Measurements from ENCODE around the gene DNAJC27. TPM values are rescaled to one million over a fixed set of nuclear protein-coding genes. Genes with fewer than 3 reads are reported as not detected.

The DNAJC27 gene
- total RNA-seq, 4 donors from 2014 or later, result 3.4 to 19.5 (median 11.2) TPM

DNA sequence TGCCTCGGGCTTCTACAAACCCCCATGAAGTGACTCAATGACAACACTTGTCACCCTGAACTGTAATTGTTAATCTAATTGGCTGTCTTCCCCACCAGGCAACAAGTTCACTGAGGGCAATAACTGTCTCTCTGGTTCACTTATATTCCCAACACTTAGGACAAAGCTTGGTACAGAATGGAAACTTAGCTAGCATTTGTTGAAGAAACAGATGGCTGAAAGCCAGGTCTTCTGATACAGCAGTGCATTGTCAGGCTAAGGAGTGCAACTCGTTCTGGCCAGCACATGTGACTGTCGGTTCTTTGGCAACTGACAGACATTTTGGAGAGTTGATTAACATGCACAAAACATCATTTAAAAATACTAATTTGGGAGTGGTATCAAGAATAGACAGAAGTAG lies 14.6 kb upstream of the DNAJC27 start:
- WGBS, 2 donors, result 20 to 26% methylated on average over 3 of the region's 3 CpGs
- intact Hi-C loops (cut with DNase I; ENCODE audit: low total_unique reads), result no loop called here

DNA sequence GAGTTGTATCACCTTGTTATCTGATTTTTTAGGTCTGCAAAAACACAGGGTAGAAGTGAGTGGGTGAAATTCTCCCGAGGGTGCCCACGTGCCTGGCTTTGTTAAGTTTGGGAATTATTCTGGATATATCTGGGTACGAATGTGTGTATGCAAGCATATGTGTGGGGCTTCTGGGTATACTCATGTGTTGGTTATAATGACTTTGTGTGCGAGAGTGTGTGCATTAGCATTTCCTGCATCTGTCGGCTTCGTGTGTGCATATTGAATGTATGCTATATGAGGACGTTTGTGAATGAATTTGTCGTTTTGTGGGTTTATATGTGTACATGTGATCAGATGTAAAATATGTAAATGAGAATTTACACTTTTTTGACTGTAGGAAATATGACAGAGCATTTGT lies 13.8 kb upstream of the DNAJC27 start:
- no peak overlapping the region for H3K4me3 ChIP-seq (ENCODE audit: low read depth, poor library complexity, severe bottlenecking)
- no peak for DNase-seq (ENCODE audit: low spot score in 2 of 2)
- WGBS, 2 donors, result 82 to 85% methylated on average over 8 of the region's 8 CpGs
- intact Hi-C loops (cut with DNase I; ENCODE audit: low total_unique reads), result no loop called here
- TF ChIP-seq POLR2A (IDR thresholded peaks at IDR 0.05), result no peak
- TF ChIP-seq, protein P1, sequence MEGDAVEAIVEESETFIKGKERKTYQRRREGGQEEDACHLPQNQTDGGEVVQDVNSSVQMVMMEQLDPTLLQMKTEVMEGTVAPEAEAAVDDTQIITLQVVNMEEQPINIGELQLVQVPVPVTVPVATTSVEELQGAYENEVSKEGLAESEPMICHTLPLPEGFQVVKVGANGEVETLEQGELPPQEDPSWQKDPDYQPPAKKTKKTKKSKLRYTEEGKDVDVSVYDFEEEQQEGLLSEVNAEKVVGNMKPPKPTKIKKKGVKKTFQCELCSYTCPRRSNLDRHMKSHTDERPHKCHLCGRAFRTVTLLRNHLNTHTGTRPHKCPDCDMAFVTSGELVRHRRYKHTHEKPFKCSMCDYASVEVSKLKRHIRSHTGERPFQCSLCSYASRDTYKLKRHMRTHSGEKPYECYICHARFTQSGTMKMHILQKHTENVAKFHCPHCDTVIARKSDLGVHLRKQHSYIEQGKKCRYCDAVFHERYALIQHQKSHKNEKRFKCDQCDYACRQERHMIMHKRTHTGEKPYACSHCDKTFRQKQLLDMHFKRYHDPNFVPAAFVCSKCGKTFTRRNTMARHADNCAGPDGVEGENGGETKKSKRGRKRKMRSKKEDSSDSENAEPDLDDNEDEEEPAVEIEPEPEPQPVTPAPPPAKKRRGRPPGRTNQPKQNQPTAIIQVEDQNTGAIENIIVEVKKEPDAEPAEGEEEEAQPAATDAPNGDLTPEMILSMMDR (IDR thresholded peaks at IDR 0.05), result no peak

More for the DNA sequence above, 14.6 kb upstream of the DNAJC27 start:
- peak in 1 of 2 donors; percentile 24 for DNase-seq (ENCODE audit: low spot score in 2 of 2)
- TF ChIP-seq POLR2A (IDR thresholded peaks at IDR 0.05), result no peak
- TF ChIP-seq, protein P1 (IDR thresholded peaks at IDR 0.05), result no peak
- no peak overlapping the region for H3K4me3 ChIP-seq (ENCODE audit: low read depth, poor library complexity, severe bottlenecking)

DNA sequence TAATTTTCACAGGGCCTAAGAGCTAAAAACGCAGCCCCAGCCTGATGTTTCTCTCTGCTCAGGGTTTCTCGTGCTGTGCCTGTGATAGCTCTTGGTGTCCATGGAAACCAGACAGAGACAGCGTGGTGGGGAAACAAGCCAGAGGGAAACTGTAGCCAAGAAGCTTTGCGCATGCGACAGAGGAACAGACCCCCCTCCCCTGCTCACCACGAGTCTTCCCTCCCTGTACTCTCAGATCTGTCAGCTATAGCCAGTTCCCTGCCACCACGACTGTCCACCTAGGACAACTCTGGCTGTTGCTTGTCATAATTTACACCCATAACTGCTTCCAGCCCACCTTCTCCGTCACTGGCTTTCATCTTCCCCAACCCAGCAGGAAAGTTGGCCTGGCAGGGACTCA lies 13.2 kb upstream of the DNAJC27 start:
- 33 to 41% methylated on average over 8 of the region's 8 CpGs for WGBS, 2 donors
- peak in 1 of 2 donors; percentile 32 for DNase-seq (ENCODE audit: low spot score in 2 of 2)
- intact Hi-C loops (cut with DNase I; ENCODE audit: low total_unique reads), result no loop called here
- TF ChIP-seq POLR2A (IDR thresholded peaks at IDR 0.05), result no peak
- TF ChIP-seq, protein P1 (IDR thresholded peaks at IDR 0.05), result no peak
- H3K4me3 ChIP-seq (ENCODE audit: low read depth, poor library complexity, severe bottlenecking), result no peak overlapping the region

DNA sequence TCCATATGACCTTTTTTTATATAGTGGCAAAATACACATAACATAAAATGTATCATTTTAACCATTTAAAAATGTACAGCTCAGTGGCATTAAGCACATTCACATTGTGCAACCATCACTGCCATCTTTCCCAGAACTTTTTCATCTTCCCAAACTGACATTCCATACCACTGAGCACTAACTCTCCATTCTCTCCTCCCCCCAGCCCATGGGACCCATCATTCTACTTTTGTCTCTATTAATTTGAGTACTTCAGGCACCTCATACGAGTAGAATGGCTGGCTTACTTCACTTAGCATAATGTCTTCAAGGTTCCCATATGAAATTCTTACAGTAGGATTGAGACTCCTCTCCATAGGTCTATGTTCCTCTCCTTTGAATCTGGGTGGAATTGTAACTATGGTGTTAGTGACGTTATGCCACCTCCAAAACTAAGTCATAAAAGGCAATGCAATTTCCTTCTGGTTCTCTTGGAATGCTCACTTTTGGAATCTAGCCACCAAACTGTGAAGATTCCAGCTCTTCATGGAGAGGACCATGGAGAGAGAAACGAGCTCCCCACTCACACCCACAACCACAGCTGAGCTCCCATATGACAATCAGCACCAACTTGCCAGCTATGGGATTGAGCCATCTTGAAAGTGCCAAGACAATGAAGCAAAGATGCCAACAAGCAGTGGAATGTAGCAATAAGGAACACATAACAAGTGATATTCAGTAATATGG lies 9.8 kb upstream of the DNAJC27 start:
- no peak for DNase-seq (ENCODE audit: low spot score in 2 of 2)
- TF ChIP-seq POLR2A (IDR thresholded peaks at IDR 0.05), result no peak
- TF ChIP-seq, protein P1 (IDR thresholded peaks at IDR 0.05), result no peak
- H3K4me3 ChIP-seq (ENCODE audit: low read depth, poor library complexity, severe bottlenecking), result no peak overlapping the region
- 55 to 59% methylated on average over 3 of the region's 3 CpGs for whole genome bisulfite sequencing, 2 donors
- intact Hi-C loops (cut with DNase I; ENCODE audit: low total_unique reads), result no loop called here

- intact Hi-C loops (cut with DNase I; ENCODE audit: low total_unique reads), result loop anchor here (5.0 kb wide), 1 partner anchor 149 kb away; no protein-coding TSS in a partner anchor
- TF ChIP-seq, protein P1 (IDR thresholded peaks at IDR 0.05), result no peak
- TF ChIP-seq POLR2A (IDR thresholded peaks at IDR 0.05), result no peak
- 78 to 79% methylated on average over 1 of the region's 1 CpG for WGBS, 2 donors
- H3K4me3 ChIP-seq (ENCODE audit: low read depth, poor library complexity, severe bottlenecking), result no peak overlapping the region
- DNase-seq (ENCODE audit: low spot score in 2 of 2), result no peak
Observed at GRCh38 chr2:24978661-24979060, 6.9 kb upstream of the DNAJC27 start.
